Measurements from ENCODE around the gene CTDP1.

Gene CTDP1, protein sequence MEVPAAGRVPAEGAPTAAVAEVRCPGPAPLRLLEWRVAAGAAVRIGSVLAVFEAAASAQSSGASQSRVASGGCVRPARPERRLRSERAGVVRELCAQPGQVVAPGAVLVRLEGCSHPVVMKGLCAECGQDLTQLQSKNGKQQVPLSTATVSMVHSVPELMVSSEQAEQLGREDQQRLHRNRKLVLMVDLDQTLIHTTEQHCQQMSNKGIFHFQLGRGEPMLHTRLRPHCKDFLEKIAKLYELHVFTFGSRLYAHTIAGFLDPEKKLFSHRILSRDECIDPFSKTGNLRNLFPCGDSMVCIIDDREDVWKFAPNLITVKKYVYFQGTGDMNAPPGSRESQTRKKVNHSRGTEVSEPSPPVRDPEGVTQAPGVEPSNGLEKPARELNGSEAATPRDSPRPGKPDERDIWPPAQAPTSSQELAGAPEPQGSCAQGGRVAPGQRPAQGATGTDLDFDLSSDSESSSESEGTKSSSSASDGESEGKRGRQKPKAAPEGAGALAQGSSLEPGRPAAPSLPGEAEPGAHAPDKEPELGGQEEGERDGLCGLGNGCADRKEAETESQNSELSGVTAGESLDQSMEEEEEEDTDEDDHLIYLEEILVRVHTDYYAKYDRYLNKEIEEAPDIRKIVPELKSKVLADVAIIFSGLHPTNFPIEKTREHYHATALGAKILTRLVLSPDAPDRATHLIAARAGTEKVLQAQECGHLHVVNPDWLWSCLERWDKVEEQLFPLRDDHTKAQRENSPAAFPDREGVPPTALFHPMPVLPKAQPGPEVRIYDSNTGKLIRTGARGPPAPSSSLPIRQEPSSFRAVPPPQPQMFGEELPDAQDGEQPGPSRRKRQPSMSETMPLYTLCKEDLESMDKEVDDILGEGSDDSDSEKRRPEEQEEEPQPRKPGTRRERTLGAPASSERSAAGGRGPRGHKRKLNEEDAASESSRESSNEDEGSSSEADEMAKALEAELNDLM

DNA sequence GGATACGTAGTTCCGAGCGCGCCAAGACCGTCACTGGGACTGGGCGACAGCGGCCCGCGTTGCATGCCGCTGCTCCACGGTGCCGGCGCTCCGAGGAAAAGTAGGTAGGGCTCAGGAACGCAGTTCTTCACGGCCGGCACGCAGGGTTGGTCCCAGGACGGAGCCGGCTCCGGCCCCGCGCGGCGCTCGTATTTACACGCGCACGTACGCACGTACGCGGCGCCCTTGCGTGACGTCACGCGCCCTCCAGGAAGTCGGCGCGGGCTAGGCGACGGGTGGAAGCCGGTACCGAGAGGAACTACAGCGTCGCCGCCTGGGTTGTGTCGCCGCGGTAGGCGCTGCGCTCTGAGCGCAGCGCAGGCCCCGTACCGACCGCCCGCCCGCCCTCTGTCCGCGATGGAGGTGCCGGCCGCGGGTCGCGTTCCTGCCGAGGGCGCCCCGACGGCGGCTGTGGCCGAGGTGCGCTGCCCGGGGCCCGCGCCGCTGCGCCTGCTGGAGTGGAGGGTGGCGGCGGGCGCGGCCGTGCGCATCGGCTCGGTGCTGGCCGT, at the start of gene CTDP1:
Gene CTDP1 (plus strand): TSS at position 252 of the 548 bp plus-strand sequence. CDS start 145 bp downstream, at position 397.
- H3K9ac ChIP-seq (ENCODE audit: low read length in 5 of 5), result peak within 1 kb of the TSS; percentile 68 to 91 (median 87)
- peaks cover 0 to 15% (median 3%) of the 10 kb centered on the region in 5 donors for H3K36me3 ChIP-seq (ENCODE audit: control insufficient read depth in 5 of 5, insufficient read depth in 5 of 5, low read length in 5 of 5)
- no peaks in the 10 kb centered on the region for H3K27me3 ChIP-seq (ENCODE audit: control insufficient read depth in 5 of 5, insufficient read depth in 4 of 5, low read length in 5 of 5)
- H3K9me3 ChIP-seq (ENCODE audit: control insufficient read depth in 5 of 5, low read length in 5 of 5), result no peaks in the 10 kb centered on the region
- peak within 1 kb of the TSS; percentile 74 to 96 (median 88) for H3K4me3 ChIP-seq (ENCODE audit: low read depth in 1 of 5, low read length in 5 of 5)
- peaks cover 12 to 49% (median 32%) of the 10 kb centered on the region in 5 donors for H3K4me1 ChIP-seq (ENCODE audit: control insufficient read depth in 5 of 5, insufficient read depth in 5 of 5, low read length in 5 of 5)
- peak within 1 kb of the TSS; percentile 96 for H3K27ac ChIP-seq (ENCODE audit: low read depth, low read length)

DNA sequence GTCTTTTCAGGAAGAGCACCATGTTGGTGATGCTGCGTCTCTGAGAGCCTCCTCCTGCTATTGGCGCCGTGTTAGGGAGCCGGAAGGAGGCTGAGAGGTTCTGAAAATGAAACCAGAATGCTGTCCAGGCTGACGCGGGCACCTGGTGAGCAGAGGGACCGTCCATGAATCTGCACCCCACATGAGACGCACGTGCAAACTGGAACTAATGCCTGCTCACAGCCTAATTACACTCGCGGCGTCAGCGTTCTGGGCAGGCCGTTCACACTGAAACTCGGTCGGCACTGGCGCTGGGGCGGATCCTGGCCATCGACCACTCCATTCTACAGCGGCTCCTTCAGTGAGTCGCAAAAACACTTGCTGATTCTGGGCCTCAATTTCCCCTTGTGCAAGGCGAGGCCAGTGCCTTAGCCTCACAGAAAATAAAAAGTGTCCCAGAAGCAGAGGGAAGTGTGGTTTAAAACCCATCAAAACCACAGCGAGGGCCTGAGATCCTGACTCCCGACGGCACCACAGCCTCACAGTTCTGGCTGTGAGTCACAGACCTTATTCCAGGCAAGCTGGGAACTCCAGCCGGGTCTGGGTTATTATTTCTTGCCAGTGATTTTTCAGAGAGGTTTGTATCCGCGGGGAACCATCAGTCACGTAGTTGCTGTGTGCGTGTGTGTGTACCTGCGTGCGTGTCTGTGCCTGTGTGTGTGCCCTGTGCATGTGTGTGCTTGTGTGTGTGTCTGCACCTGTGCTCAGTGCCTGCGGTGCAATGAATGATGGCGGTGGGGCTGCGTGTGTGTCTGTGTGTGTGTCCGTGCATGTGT, 49.1 kb upstream of the CTDP1 start:
- peaks cover 0 to 4% (median 0%) of the 10 kb centered on the region in 5 donors for H3K9me3 ChIP-seq (ENCODE audit: control insufficient read depth in 5 of 5, low read length in 5 of 5)
- H3K27me3 ChIP-seq (ENCODE audit: control insufficient read depth in 5 of 5, insufficient read depth in 4 of 5, low read length in 5 of 5), result peaks cover 4 to 22% (median 15%) of the 10 kb centered on the region in 5 donors
- H3K36me3 ChIP-seq (ENCODE audit: control insufficient read depth in 5 of 5, insufficient read depth in 5 of 5, low read length in 5 of 5), result no peaks in the 10 kb centered on the region
- H3K4me1 ChIP-seq (ENCODE audit: control insufficient read depth in 5 of 5, insufficient read depth in 5 of 5, low read length in 5 of 5), result peaks cover 0 to 28% (median 5%) of the 10 kb centered on the region in 5 donors
- no peak overlapping the region for H3K27ac ChIP-seq (ENCODE audit: low read depth, low read length)
- H3K9ac ChIP-seq (ENCODE audit: low read length in 5 of 5), result no peak overlapping the region
- no peak overlapping the region for H3K4me3 ChIP-seq (ENCODE audit: low read depth in 1 of 5, low read length in 5 of 5)

DNA sequence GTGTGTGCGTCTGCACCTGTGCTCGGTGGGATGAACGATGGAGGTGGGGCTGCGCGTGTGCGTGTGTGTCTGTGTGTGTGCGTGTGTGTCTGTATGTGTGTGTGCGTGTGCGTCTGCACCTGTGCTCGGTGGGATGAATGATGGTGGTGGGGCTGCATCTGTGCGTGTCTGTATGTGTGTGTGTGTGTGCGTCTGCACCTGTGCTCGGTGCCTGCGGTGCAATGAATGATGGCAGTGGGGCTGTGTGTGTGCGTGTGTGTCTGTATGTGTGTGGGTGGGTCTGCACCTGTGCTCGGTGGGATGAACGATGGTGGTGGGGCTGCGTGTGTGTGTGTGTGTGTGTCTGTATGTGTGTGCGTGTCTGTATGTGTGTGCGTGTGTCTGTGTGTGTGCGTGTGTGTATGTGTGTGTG, 48.5 kb upstream of the CTDP1 start:
- Histone ChIP-seq H3K27me3 (ENCODE audit: control insufficient read depth in 5 of 5, insufficient read depth in 4 of 5, low read length in 5 of 5) (peaks cover 4 to 19% (median 10%) of the 10 kb centered on the region in 5 donors), H3K4me3 (ENCODE audit: low read depth in 1 of 5, low read length in 5 of 5) (no peak overlapping the region), H3K9me3 (ENCODE audit: control insufficient read depth in 5 of 5, low read length in 5 of 5) (peaks cover 0 to 4% (median 0%) of the 10 kb centered on the region in 5 donors), H3K4me1 (ENCODE audit: control insufficient read depth in 5 of 5, insufficient read depth in 5 of 5, low read length in 5 of 5) (peaks cover 0 to 22% (median 2%) of the 10 kb centered on the region in 5 donors), H3K27ac (ENCODE audit: low read depth, low read length) (no peak overlapping the region), H3K36me3 (ENCODE audit: control insufficient read depth in 5 of 5, insufficient read depth in 5 of 5, low read length in 5 of 5) (no peaks in the 10 kb centered on the region), H3K9ac (ENCODE audit: low read length in 5 of 5) (no peak overlapping the region)

GRCh38 chr18:79631761-79632446, 47.7 kb upstream of the CTDP1 start:
- no peaks in the 10 kb centered on the region for H3K36me3 ChIP-seq (ENCODE audit: control insufficient read depth in 5 of 5, insufficient read depth in 5 of 5, low read length in 5 of 5)
- H3K4me3 ChIP-seq (ENCODE audit: low read depth in 1 of 5, low read length in 5 of 5), result no peak overlapping the region
- H3K9ac ChIP-seq (ENCODE audit: low read length in 5 of 5), result no peak overlapping the region
- peaks cover 0 to 4% (median 0%) of the 10 kb centered on the region in 5 donors for H3K9me3 ChIP-seq (ENCODE audit: control insufficient read depth in 5 of 5, low read length in 5 of 5)
- H3K4me1 ChIP-seq (ENCODE audit: control insufficient read depth in 5 of 5, insufficient read depth in 5 of 5, low read length in 5 of 5), result peaks cover 0 to 14% (median 0%) of the 10 kb centered on the region in 5 donors
- no peak overlapping the region for H3K27ac ChIP-seq (ENCODE audit: low read depth, low read length)
- H3K27me3 ChIP-seq (ENCODE audit: control insufficient read depth in 5 of 5, insufficient read depth in 4 of 5, low read length in 5 of 5), result peaks cover 2 to 15% (median 6%) of the 10 kb centered on the region in 5 donors

- peaks cover 0 to 9% (median 0%) of the 10 kb centered on the region in 5 donors for H3K27me3 ChIP-seq (ENCODE audit: control insufficient read depth in 5 of 5, insufficient read depth in 4 of 5, low read length in 5 of 5)
- H3K27ac ChIP-seq (ENCODE audit: low read depth, low read length), result no peak overlapping the region
- H3K36me3 ChIP-seq (ENCODE audit: control insufficient read depth in 5 of 5, insufficient read depth in 5 of 5, low read length in 5 of 5), result no peaks in the 10 kb centered on the region
- H3K4me3 ChIP-seq (ENCODE audit: low read depth in 1 of 5, low read length in 5 of 5), result no peak overlapping the region
- H3K9me3 ChIP-seq (ENCODE audit: control insufficient read depth in 5 of 5, low read length in 5 of 5), result peaks cover 0 to 4% (median 0%) of the 10 kb centered on the region in 5 donors
- peaks cover 0 to 10% (median 4%) of the 10 kb centered on the region in 5 donors for H3K4me1 ChIP-seq (ENCODE audit: control insufficient read depth in 5 of 5, insufficient read depth in 5 of 5, low read length in 5 of 5)
- H3K9ac ChIP-seq (ENCODE audit: low read length in 5 of 5), result no peak overlapping the region
Measured at GRCh38 chr18:79632765-79633164, 46.8 kb upstream of the CTDP1 start.

GRCh38 chr18:79634186-79634585, 45.4 kb upstream of the CTDP1 start:
- no peaks in the 10 kb centered on the region for H3K36me3 ChIP-seq (ENCODE audit: control insufficient read depth in 5 of 5, insufficient read depth in 5 of 5, low read length in 5 of 5)
- H3K9ac ChIP-seq (ENCODE audit: low read length in 5 of 5), result no peak overlapping the region
- peaks cover 0 to 4% (median 0%) of the 10 kb centered on the region in 5 donors for H3K9me3 ChIP-seq (ENCODE audit: control insufficient read depth in 5 of 5, low read length in 5 of 5)
- H3K27ac ChIP-seq (ENCODE audit: low read depth, low read length), result no peak overlapping the region
- peaks cover 0 to 8% (median 0%) of the 10 kb centered on the region in 5 donors for H3K27me3 ChIP-seq (ENCODE audit: control insufficient read depth in 5 of 5, insufficient read depth in 4 of 5, low read length in 5 of 5)
- peaks cover 0 to 24% (median 18%) of the 10 kb centered on the region in 5 donors for H3K4me1 ChIP-seq (ENCODE audit: control insufficient read depth in 5 of 5, insufficient read depth in 5 of 5, low read length in 5 of 5)
- H3K4me3 ChIP-seq (ENCODE audit: low read depth in 1 of 5, low read length in 5 of 5), result no peak overlapping the region

DNA sequence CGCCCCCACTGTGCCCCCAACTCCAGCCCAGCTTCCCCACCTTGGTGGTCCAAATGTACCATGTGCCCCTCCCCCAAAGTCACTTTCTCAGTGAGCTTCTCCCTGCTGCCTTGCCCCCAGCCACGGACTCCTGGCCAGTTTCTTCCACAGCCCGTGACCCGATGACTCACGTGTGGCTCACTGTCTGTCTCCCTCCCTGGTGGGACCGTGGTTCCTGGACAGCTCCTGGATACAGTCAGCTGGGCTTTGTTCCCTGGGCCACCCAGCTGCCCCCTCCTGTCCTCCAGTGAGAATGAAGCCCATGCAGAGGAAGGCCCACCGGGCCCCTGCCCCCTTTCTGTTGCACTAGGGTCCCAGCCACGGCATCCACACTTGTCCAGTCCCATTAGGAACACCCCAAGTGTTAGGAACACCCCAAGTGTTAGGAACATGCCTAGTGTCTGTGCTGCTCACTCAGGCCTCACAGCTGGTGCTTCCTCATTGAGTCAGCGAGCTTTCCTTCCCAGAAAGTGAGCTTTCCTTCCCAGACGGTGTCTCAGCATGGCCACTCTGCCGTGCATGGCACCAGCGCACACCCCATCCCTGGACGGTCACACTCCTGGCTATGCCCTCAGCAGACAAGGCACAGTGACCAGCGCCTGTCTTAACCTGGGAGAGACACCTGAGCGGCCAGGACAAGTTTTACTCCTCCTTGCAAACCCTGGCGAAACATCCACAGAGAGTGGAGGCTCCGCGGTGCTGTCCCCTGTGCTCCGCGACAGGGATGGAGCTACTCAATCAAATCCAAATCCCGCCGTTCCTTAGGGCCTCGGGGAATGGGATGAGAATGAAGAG, 44.8 kb upstream of the CTDP1 start:
- no peak overlapping the region for H3K4me3 ChIP-seq (ENCODE audit: low read depth in 1 of 5, low read length in 5 of 5)

GRCh38 chr18:79635427-79635726, 44.2 kb upstream of the CTDP1 start:
- H3K4me1 ChIP-seq (ENCODE audit: control insufficient read depth in 5 of 5, insufficient read depth in 5 of 5, low read length in 5 of 5), result peaks cover 0 to 30% (median 25%) of the 10 kb centered on the region in 5 donors
- peaks cover 0 to 4% (median 0%) of the 10 kb centered on the region in 5 donors for H3K9me3 ChIP-seq (ENCODE audit: control insufficient read depth in 5 of 5, low read length in 5 of 5)
- H3K27ac ChIP-seq (ENCODE audit: low read depth, low read length), result no peak overlapping the region
- H3K36me3 ChIP-seq (ENCODE audit: control insufficient read depth in 5 of 5, insufficient read depth in 5 of 5, low read length in 5 of 5), result no peaks in the 10 kb centered on the region
- no peak overlapping the region for H3K4me3 ChIP-seq (ENCODE audit: low read depth in 1 of 5, low read length in 5 of 5)
- peaks cover 0 to 8% (median 0%) of the 10 kb centered on the region in 5 donors for H3K27me3 ChIP-seq (ENCODE audit: control insufficient read depth in 5 of 5, insufficient read depth in 4 of 5, low read length in 5 of 5)
- no peak overlapping the region for H3K9ac ChIP-seq (ENCODE audit: low read length in 5 of 5)

More for the DNA sequence above, 44.8 kb upstream of the CTDP1 start:
- Histone ChIP-seq H3K9ac (ENCODE audit: low read length in 5 of 5) (no peak overlapping the region), H3K27me3 (ENCODE audit: control insufficient read depth in 5 of 5, insufficient read depth in 4 of 5, low read length in 5 of 5) (peaks cover 0 to 8% (median 0%) of the 10 kb centered on the region in 5 donors), H3K4me1 (ENCODE audit: control insufficient read depth in 5 of 5, insufficient read depth in 5 of 5, low read length in 5 of 5) (peaks cover 0 to 30% (median 24%) of the 10 kb centered on the region in 5 donors), H3K9me3 (ENCODE audit: control insufficient read depth in 5 of 5, low read length in 5 of 5) (peaks cover 0 to 4% (median 0%) of the 10 kb centered on the region in 5 donors), H3K27ac (ENCODE audit: low read depth, low read length) (no peak overlapping the region), H3K36me3 (ENCODE audit: control insufficient read depth in 5 of 5, insufficient read depth in 5 of 5, low read length in 5 of 5) (no peaks in the 10 kb centered on the region)
